Measurements from ENCODE around the gene TBC1D7.
"Not testable (repeated sequence)": the region's sequence is repeated elsewhere in the genome, so short reads cannot be mapped to it uniquely, and the experiment has no call there.

TBC1D7 gene

DNA sequence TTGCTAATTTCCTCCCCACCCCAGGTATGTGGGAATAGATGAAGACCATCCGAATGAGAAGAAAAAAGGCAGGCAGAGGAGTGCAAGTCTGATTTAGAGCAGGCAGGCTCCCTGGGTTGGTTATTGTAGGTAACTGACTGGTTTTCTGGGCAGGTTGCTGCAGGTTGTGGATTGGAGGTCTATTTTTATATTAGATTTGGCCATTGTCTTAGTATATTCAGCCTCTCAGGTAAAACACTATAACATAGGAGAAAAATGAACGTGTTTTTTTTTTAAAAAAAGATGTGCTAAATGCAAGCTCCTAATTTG is 492 bp upstream of the TBC1D7 start:
- FAIRE-seq (peak; percentile 12), DNase-seq (ENCODE audit: extremely low spot score, insufficient read length, low read depth) (no peak)

- no peak for FAIRE-seq
- no peak for DNase-seq (ENCODE audit: extremely low spot score, insufficient read length, low read depth)
These were observed 654 bp downstream of the TBC1D7 start for GRCh38 chr6:13327691-13328075.

DNA sequence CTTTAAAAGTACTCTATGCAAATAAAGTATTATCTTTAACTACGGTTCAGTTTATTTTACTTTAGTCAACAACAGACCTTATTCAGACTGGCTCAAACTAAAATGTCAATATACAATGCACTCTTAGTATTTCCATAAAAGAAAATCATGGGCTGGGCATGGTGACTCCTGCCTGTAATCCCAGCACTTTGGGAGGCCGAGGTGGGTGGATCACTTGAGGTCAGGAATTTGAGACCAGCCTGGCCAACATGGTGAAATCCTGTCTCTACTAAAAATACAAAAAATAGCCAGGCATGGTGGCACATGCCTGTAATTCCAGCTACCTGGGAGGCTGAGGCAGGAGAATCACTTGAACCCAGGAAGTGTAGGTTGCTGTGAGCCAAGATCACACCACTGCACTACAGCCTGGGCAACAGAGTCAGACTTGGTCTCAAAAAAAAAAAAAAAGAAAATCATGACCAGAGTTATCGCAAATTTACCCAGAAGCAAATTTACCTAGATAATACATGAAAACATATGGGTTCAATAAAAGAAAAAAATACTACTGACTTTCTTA is 2.2 kb downstream of the TBC1D7 start:
- FAIRE-seq; DNase-seq (ENCODE audit: extremely low spot score, insufficient read length, low read depth): not testable (repeated sequence)

DNA sequence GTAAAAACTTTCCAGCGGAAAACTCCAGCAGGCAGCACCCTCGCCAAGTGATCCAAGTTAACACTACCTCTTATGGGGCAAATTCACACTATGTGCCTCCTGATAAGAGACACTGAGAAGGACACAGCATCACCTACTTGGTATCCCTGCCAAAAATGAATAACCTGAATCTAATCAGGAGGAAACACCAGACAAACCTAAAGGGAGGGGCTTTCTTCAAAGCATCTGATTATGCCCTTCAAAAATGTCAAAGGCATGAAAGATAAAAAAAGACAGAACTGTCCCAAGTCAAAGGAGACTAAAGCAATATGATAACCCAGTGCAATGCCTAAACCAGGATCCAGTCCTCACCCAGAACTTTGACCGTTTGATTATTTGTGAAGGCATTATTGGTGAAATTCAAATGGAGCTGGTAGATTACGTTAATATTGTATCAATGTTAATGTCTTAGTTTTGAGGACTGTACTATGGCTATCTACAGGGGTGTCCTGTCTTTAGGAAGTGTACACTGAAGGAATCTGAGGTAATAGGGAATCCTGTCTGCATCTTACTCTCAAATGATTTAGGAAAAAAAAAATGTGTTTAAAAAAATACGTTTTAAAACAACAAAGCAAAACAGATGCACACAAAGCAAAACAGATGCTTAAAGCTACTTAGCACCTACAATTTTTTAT is 8.3 kb downstream of the TBC1D7 start:
- FAIRE-seq, result no peak
- DNase-seq (ENCODE audit: extremely low spot score, insufficient read length, low read depth), result no peak

GRCh38 chr6:13318821-13319220 is 9.5 kb downstream of the TBC1D7 start:
- no peak for DNase-seq (ENCODE audit: extremely low spot score, insufficient read length, low read depth)
- no peak for FAIRE-seq

- FAIRE-seq (no peak), DNase-seq (ENCODE audit: extremely low spot score, insufficient read length, low read depth) (no peak)
These were observed 12.4 kb downstream of the TBC1D7 start for GRCh38 chr6:13315896-13316295.

DNA sequence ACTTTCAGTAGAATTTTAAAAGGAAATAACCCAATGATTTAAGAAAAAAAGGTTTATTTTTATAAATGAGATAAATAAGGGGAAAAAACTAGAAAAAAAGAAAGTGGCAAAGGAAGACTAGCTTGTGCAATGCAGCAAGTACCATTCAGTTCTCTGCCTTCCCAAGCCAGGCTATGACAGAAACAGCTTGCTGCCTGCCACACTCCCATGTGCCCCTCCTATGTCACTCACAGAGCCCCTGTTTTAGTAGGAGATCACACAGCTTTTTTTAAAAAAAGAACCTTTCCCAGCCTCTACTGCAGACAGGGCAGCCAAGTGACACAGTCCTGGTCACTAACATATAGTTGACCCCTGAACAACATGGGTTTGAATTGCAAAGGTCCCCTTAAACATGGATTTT is 13.5 kb downstream of the TBC1D7 start:
- no peak for DNase-seq (ENCODE audit: extremely low spot score, insufficient read length, low read depth)
- FAIRE-seq, result no peak

DNA sequence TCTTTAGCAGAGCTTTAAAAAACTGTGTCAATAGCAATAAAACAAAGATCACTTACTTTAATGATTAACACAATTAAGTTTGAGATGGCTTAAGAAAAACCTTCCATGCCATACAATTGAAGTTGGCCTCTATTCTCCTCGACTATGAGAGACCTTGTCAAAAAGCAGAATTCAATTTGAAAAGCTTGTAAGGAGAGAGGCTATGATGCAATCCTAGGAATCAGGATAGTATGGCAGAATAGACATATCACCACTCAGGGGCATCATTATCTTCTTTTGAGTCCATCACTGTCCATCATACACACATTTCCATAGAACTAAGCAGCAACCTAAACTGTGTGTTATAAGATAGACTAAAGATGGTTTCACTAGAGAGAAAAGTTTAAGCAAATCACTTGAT is 17.2 kb downstream of the TBC1D7 start:
- DNase-seq (ENCODE audit: extremely low spot score, insufficient read length, low read depth) (no peak), FAIRE-seq (no peak)

DNA sequence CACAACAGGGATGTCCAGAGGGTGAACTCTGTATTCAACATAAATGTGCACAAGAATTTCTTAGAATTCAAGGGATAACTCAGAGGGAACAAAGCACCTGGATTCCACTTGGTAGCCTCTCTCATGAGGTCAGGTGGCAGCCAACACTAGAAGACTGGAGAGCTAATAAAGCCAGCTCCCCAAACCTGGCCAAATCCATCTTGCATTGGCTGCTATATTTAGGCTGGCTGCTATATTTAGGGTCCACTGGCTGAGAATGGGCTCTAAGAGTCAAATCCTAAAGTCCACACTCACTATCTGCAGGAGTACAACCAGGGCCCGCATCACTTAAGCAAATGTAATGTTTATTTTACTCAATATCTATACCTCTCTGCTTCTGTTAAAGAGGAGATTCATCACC is 20.0 kb downstream of the TBC1D7 start:
- no peak for FAIRE-seq
- DNase-seq (ENCODE audit: extremely low spot score, insufficient read length, low read depth), result no peak

GRCh38 chr6:13307508-13307995 is 20.8 kb downstream of the TBC1D7 start:
- FAIRE-seq, result no peak
- DNase-seq (ENCODE audit: extremely low spot score, insufficient read length, low read depth), result no peak

- DNase-seq (ENCODE audit: extremely low spot score, insufficient read length, low read depth) (no peak), FAIRE-seq (no peak)
These were observed 22.5 kb downstream of the TBC1D7 start for GRCh38 chr6:13305791-13306190.

DNA sequence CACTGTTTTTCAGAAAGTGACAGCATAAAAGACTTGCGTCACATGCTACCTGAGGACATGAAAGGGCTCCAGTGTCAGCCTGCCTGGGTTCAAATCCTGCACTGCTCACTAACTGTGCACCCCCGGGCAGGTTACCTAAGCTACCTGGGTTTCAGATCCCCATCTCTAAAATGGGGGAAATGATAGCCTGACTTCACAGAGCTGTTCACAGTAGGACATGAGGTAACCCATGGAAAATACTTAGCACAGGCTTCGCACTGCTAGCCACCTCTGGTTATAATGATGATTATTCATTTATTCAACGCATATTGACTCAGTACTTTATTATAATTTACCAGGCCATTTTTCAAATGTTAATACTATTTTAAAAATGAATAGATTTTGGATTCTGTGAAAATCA is 23.0 kb downstream of the TBC1D7 start:
- no peak for DNase-seq (ENCODE audit: extremely low spot score, insufficient read length, low read depth)
- FAIRE-seq, result no peak

GRCh38 chr6:13304580-13305260 is 23.6 kb downstream of the TBC1D7 start:
- DNase-seq (ENCODE audit: extremely low spot score, insufficient read length, low read depth) (no peak), FAIRE-seq (peak; percentile 86)

DNA sequence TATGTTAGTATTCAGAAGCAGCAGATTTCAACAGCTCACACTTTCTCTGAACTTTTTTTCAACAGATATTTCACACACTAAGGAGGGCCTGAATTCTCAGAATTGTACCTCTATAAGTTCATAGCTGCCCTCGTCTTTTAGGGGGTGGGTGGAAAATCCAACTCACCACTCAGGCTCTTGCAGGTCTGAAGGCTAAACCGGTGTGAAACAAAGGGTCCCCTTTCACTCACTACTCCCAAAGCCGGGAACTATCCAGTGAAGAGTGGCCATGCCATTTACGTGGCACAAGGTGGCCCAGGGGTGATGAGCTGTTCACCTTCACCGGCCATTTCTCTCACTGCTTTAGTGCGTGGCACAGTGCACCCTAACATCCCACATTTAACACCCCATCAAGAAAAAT is 24.2 kb downstream of the TBC1D7 start:
- DNase-seq (ENCODE audit: extremely low spot score, insufficient read length, low read depth) (no peak), FAIRE-seq (no peak)

GRCh38 chr6:13303668-13304017 is 24.7 kb downstream of the TBC1D7 start:
- FAIRE-seq (peak; percentile 87), DNase-seq (ENCODE audit: extremely low spot score, insufficient read length, low read depth) (peak; percentile 61)

- FAIRE-seq (peak; percentile 89), DNase-seq (ENCODE audit: extremely low spot score, insufficient read length, low read depth) (peak; percentile 58)
These were observed 25.3 kb downstream of the TBC1D7 start for GRCh38 chr6:13302751-13303667.

DNA sequence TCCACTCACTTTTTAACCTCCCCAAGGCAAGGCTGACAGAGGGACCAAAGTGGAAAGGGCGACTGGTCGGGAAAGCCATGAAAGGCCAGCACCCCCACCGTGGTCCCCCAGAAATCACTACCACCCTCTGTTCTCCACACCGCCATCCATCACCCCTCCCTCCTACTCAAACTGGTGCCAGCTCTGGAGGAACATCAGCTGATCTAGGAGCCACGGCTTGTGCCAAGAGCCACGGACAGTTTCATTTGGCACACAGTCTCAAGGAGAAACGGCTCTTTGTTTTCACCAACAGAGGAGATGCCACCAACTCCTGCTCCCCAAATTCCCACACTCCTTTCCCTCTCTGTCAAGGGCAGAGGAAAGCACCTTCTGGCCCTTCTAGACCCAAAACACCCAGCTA is 26.0 kb downstream of the TBC1D7 start:
- DNase-seq (ENCODE audit: extremely low spot score, insufficient read length, low read depth) (no peak), FAIRE-seq (no peak)

GRCh38 chr6:13300643-13301590 is 27.4 kb downstream of the TBC1D7 start:
- no peak for FAIRE-seq
- DNase-seq (ENCODE audit: extremely low spot score, insufficient read length, low read depth), result no peak

DNA sequence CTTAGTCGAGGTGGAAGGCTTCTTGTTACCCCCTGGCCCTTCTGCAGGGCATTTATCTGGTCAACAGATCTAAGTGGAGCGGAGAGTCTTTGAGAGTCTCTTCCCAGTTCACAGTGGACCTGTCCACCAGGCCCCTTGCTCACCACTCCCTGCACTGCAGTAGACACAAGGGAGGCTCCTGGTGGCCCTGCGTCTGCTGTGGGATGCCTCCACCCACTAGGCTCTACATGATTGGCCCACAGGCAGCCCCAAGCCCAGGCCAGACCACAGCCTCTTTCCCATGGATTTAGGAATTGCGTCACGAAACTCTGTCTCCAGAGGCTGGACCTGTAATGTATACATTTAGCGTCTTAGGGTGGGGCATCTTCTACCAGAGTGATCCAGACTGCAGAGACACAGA is 28.4 kb downstream of the TBC1D7 start:
- DNase-seq (ENCODE audit: extremely low spot score, insufficient read length, low read depth) (no peak), FAIRE-seq (no peak)

- peak; percentile 9 for FAIRE-seq
- no peak for DNase-seq (ENCODE audit: extremely low spot score, insufficient read length, low read depth)
These were observed 28.9 kb downstream of the TBC1D7 start for GRCh38 chr6:13299403-13299821.

Data from GM18507 (cell line).